ENCODE measurements around the gene VEZT. TPM values are rescaled to one million over a fixed set of nuclear protein-coding genes. Genes with fewer than 3 reads are reported as not detected.

Gene VEZT
- total RNA-seq, 1 experiment from 2014 or later = 107 TPM

GRCh38 chr12:95277139-95277538 lies 59.5 kb downstream of the VEZT start:
- intact Hi-C loops (cut with micrococcal nuclease; ENCODE audit: unreplicated experiment) = no loop called here
- POLR2A ChIA-PET (ENCODE audit: low non-redundant PET) = no interaction called here

GRCh38 chr12:95279856-95280255 lies 62.2 kb downstream of the VEZT start:
- peaks cover 3% of the 10 kb centered on the region for H3K4me1 ChIP-seq (ENCODE audit: insufficient read depth, low read length, poor library complexity, severe bottlenecking)
- BruUV-seq (replicated peaks) = no TSS peak
- CTCF ChIA-PET = no interaction called here
- H3K4me3 ChIP-seq (ENCODE audit: low read depth, low read length, poor library complexity, severe bottlenecking) = no peak overlapping the region
- no peak overlapping the region for H3K27ac ChIP-seq (ENCODE audit: low read depth, low read length, poor library complexity, severe bottlenecking)
- TF ChIP-seq CTCF (conservative IDR thresholded peaks at IDR 0.05; ENCODE audit: low read depth, low read length) (no peak), EZH2 (IDR thresholded peaks at IDR 0.05; ENCODE audit: borderline replicate concordance, low read depth, low read length, poor library complexity, severe bottlenecking) (no peak)
- no peak for DNase-seq (ENCODE audit: low spot score)
- intact Hi-C loops (cut with micrococcal nuclease; ENCODE audit: unreplicated experiment) = no loop called here
- no peaks in the 10 kb centered on the region for H3K9me3 ChIP-seq (ENCODE audit: low read depth, low read length, poor library complexity, severe bottlenecking)
- peaks cover 49% of the 10 kb centered on the region for H3K36me3 ChIP-seq (ENCODE audit: insufficient read depth, low read length, poor library complexity, severe bottlenecking)
- H3K27me3 ChIP-seq (replicated peaks; ENCODE audit: insufficient read depth, low read depth, low read length, poor library complexity) = no peaks in the 10 kb centered on the region
- POLR2A ChIA-PET (ENCODE audit: low non-redundant PET) = no interaction called here

More at GRCh38 chr12:95277139-95277538, 59.5 kb downstream of the VEZT start:
- DNase-seq (ENCODE audit: low spot score) = peak; percentile 39
- Histone ChIP-seq H3K4me1 (ENCODE audit: insufficient read depth, low read length, poor library complexity, severe bottlenecking) (peaks cover 3% of the 10 kb centered on the region), H3K36me3 (ENCODE audit: insufficient read depth, low read length, poor library complexity, severe bottlenecking) (peaks cover 29% of the 10 kb centered on the region), H3K27me3 (replicated peaks; ENCODE audit: insufficient read depth, low read depth, low read length, poor library complexity) (no peaks in the 10 kb centered on the region), H3K4me3 (ENCODE audit: low read depth, low read length, poor library complexity, severe bottlenecking) (no peak overlapping the region), H3K27ac (ENCODE audit: low read depth, low read length, poor library complexity, severe bottlenecking) (no peak overlapping the region), H3K9me3 (ENCODE audit: low read depth, low read length, poor library complexity, severe bottlenecking) (no peaks in the 10 kb centered on the region)
- TF ChIP-seq EZH2 (IDR thresholded peaks at IDR 0.05; ENCODE audit: borderline replicate concordance, low read depth, low read length, poor library complexity, severe bottlenecking) (no peak), CTCF (conservative IDR thresholded peaks at IDR 0.05; ENCODE audit: low read depth, low read length) (no peak)
- CTCF ChIA-PET = no interaction called here
- no TSS peak for BruUV-seq (replicated peaks)

GRCh38 chr12:95282266-95282665 lies 64.7 kb downstream of the VEZT start:
- ChIA-PET POLR2A (ENCODE audit: low non-redundant PET) (no interaction called here), CTCF (no interaction called here)
- BruUV-seq (replicated peaks) = no TSS peak
- H3K27ac ChIP-seq (ENCODE audit: low read depth, low read length, poor library complexity, severe bottlenecking) = no peak overlapping the region
- TF ChIP-seq CTCF (conservative IDR thresholded peaks at IDR 0.05; ENCODE audit: low read depth, low read length) = no peak
- TF ChIP-seq EZH2 (IDR thresholded peaks at IDR 0.05; ENCODE audit: borderline replicate concordance, low read depth, low read length, poor library complexity, severe bottlenecking) = no peak
- intact Hi-C loops (cut with micrococcal nuclease; ENCODE audit: unreplicated experiment) = no loop called here
- no peak for DNase-seq (ENCODE audit: low spot score)
- peaks cover under 1% of the 10 kb centered on the region for H3K4me1 ChIP-seq (ENCODE audit: insufficient read depth, low read length, poor library complexity, severe bottlenecking)
- H3K27me3 ChIP-seq (replicated peaks; ENCODE audit: insufficient read depth, low read depth, low read length, poor library complexity) = no peaks in the 10 kb centered on the region
- no peaks in the 10 kb centered on the region for H3K9me3 ChIP-seq (ENCODE audit: low read depth, low read length, poor library complexity, severe bottlenecking)
- H3K4me3 ChIP-seq (ENCODE audit: low read depth, low read length, poor library complexity, severe bottlenecking) = no peak overlapping the region
- peaks cover 50% of the 10 kb centered on the region for H3K36me3 ChIP-seq (ENCODE audit: insufficient read depth, low read length, poor library complexity, severe bottlenecking)

Measured in A673 (cell line).